22Rv1 (cell line): ENCODE measurements around the gene ANKHD1.

Source experiments
- H3K27ac ChIP-seq: fragments of 450-650 bp; 2 replicates; pipeline ENCODE4 v1.5.1; 2017
- CTCF ChIP-seq: fragments of 450-650 bp; IDR thresholded peaks from 2 replicates; pipeline ENCODE4 v1.5.1; 2017; ENCODE audit warnings: mild to moderate bottlenecking
- ZFX ChIP-seq: fragments of 450-650 bp; IDR thresholded peaks from 2 replicates; pipeline ENCODE4 v1.6.1; 2017; ENCODE audit warnings: antibody characterized with exemption, borderline replicate concordance

Gene ANKHD1

DNA sequence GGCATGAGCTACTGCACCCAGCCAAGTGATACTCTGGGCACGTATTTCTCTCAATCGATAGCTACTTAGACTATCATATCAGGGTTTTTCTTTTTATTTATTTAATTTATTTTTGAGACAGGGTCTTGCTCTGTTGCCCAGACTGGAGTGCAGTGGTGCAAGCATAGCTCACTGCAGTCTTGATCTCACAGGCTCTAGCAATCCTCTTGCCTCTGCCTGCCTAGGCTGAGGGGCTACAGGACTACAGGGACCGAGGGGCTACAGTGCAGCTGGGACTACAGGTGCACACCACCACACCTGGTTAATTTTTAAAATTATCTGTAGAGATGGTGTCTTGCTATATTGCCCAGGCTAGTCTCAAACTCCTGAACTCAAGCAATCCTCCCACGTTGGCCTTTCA, 20.3 kb upstream of the ANKHD1 start:
- no peak overlapping the region for H3K27ac ChIP-seq
- TF ChIP-seq ZFX (no peak), CTCF (no peak)

- no peak for TF ChIP-seq CTCF
- no peak for TF ChIP-seq ZFX
- H3K27ac ChIP-seq = no peak overlapping the region
These were observed 19.7 kb upstream of the ANKHD1 start for GRCh38 chr5:140381972-140382371.

GRCh38 chr5:140382866-140383265, 18.8 kb upstream of the ANKHD1 start:
- no peak overlapping the region for H3K27ac ChIP-seq
- TF ChIP-seq ZFX (no peak), CTCF (no peak)

- TF ChIP-seq CTCF (no peak), ZFX (no peak)
- no peak overlapping the region for H3K27ac ChIP-seq
These were observed 18.3 kb upstream of the ANKHD1 start for GRCh38 chr5:140383300-140383699.

GRCh38 chr5:140388052-140388451, 13.6 kb upstream of the ANKHD1 start:
- no peak overlapping the region for H3K27ac ChIP-seq
- no peak for TF ChIP-seq ZFX
- TF ChIP-seq CTCF = no peak

- TF ChIP-seq ZFX (no peak), CTCF (no peak)
- 0 out of 2 replicates have a peak overlapping the region, but pooled peaks have one; percentile 13 for H3K27ac ChIP-seq
These were observed 10.3 kb upstream of the ANKHD1 start for GRCh38 chr5:140391312-140391711.

- 0 out of 2 replicates have a peak overlapping the region, but pooled peaks have one; percentile 13 for H3K27ac ChIP-seq
- TF ChIP-seq CTCF (no peak), ZFX (no peak)
These were observed 9.9 kb upstream of the ANKHD1 start for GRCh38 chr5:140391732-140392131.
